H1 (cell line): ENCODE data around the gene MAPT. TPM values are rescaled to one million over a fixed set of nuclear protein-coding genes. Genes with fewer than 3 reads are reported as not detected.

Experiments used
- E2F6 ChIP-seq: IDR thresholded peaks from 2 replicates; pipeline ENCODE4 v1.6.1; 2012; ENCODE audit warnings: inconsistent platforms
- TEAD4 ChIP-seq: IDR thresholded peaks from 2 replicates; pipeline ENCODE4 v1.6.1; 2012; ENCODE audit warnings: low read depth, low read length, inconsistent platforms, mixed read lengths
- polyA plus RNA-seq, 7 experiments: library from polyadenylated mRNA; depleted of rRNA in 3 of 7; stranded (reverse) in 5 of 7; unstranded in 2 of 7; fragments of >200 nt in 5 of 7; fragments of 200-250 nt in 2 of 7; gene quantifications; 1 replicate in 5 of 7; 2 replicates in 1 of 7; 4 replicates in 1 of 7; pipeline versions ENCODE4 v1.2.1 to v1.2.3, GENCODE V29; 2011 to 2013; ENCODE audit warnings: missing spikeins in 2 of 7, mixed read lengths in 2 of 7
- total RNA-seq: library from RNA; stranded (reverse); fragmentation: NEBNext Ultra II Directional; extraction: Animal tissue kit (Norgen Biotek cat#: 25700); gene quantifications from 2 replicates; pipeline ENCODE4 v1.2.1, GENCODE V29; 2021

Gene MAPT
- total and polyA plus RNA-seq, 2 of the 8 experiments (the other 6 are each of a cell fraction or from before 2014, with no cell fraction given), result 0.54 to 1.7 TPM

- TF ChIP-seq E2F6 (no peak), TEAD4 (no peak)
These were observed 16.9 kb upstream of the MAPT start (continued) for GRCh38 chr17:45877467-45877866.
